SK-N-SH (cell line): Measurements from ENCODE around the gene OR56A1.

Experiments used
- ELF1 ChIP-seq: IDR thresholded peaks from 2 replicates; pipeline ENCODE4 v1.4.0; 2012
- EP300 ChIP-seq, 2 experiments: IDR thresholded peaks; 2 replicates each; pipeline versions ENCODE4 v1.4.0 to v1.6.1; 2012; ENCODE audit warnings: borderline replicate concordance in 1 of 2, low read depth in 1 of 2, low read length in 1 of 2
- MEF2A ChIP-seq: IDR thresholded peaks from 2 replicates; pipeline ENCODE4 v1.4.0; 2012; ENCODE audit warnings: low read depth, borderline replicate concordance
- POLR2AphosphoS5 ChIP-seq: IDR thresholded peaks from 2 replicates; pipeline ENCODE4 v1.6.1; 2012; ENCODE audit warnings: low read depth, low read length
- YY1 ChIP-seq: IDR thresholded peaks from 2 replicates; pipeline ENCODE4 v1.4.0; 2012; ENCODE audit warnings: low read depth, mild to moderate bottlenecking
- TF ChIP-seq, protein P1 (sequence below): fragments of 200-600 bp; sonication (generic); IDR thresholded peaks from 2 replicates; pipeline ENCODE4 v1.6.1; 2017; ENCODE audit warnings: antibody characterized with exemption, mild to moderate bottlenecking, moderate library complexity
- TF ChIP-seq, protein P2 (sequence below): IDR thresholded peaks from 2 replicates; pipeline ENCODE4 v1.4.0; 2012; ENCODE audit warnings: low read depth, borderline replicate concordance
- TF ChIP-seq, protein P3 (sequence below): IDR thresholded peaks from 2 replicates; pipeline ENCODE4 v1.4.0; 2012; ENCODE audit warnings: low read depth

DNA sequence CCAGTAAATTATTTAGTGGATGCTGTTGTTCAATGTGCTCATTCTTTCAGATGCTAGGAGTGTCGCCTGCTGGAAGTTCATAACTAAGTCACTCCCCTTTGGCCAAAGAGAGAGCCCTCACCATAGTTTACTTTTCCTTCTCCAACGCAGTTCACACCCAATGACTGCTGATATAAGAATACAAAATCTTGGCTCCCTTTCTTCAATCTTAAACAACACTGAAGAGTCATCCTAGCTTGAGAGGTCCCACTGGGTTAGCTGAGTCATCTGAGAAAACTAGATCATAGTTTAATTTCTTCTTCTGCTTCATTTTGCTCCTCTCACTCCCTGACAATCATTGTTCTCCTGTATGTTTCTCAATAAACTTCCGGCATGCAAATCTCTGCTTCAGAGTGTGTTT lies 38.4 kb downstream of the OR56A1 start:
- TF ChIP-seq ELF1, result no peak
- TF ChIP-seq, protein P1, sequence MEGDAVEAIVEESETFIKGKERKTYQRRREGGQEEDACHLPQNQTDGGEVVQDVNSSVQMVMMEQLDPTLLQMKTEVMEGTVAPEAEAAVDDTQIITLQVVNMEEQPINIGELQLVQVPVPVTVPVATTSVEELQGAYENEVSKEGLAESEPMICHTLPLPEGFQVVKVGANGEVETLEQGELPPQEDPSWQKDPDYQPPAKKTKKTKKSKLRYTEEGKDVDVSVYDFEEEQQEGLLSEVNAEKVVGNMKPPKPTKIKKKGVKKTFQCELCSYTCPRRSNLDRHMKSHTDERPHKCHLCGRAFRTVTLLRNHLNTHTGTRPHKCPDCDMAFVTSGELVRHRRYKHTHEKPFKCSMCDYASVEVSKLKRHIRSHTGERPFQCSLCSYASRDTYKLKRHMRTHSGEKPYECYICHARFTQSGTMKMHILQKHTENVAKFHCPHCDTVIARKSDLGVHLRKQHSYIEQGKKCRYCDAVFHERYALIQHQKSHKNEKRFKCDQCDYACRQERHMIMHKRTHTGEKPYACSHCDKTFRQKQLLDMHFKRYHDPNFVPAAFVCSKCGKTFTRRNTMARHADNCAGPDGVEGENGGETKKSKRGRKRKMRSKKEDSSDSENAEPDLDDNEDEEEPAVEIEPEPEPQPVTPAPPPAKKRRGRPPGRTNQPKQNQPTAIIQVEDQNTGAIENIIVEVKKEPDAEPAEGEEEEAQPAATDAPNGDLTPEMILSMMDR, result no peak
- TF ChIP-seq, protein P2, sequence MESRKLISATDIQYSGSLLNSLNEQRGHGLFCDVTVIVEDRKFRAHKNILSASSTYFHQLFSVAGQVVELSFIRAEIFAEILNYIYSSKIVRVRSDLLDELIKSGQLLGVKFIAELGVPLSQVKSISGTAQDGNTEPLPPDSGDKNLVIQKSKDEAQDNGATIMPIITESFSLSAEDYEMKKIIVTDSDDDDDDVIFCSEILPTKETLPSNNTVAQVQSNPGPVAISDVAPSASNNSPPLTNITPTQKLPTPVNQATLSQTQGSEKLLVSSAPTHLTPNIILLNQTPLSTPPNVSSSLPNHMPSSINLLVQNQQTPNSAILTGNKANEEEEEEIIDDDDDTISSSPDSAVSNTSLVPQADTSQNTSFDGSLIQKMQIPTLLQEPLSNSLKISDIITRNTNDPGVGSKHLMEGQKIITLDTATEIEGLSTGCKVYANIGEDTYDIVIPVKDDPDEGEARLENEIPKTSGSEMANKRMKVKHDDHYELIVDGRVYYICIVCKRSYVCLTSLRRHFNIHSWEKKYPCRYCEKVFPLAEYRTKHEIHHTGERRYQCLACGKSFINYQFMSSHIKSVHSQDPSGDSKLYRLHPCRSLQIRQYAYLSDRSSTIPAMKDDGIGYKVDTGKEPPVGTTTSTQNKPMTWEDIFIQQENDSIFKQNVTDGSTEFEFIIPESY, result no peak
- TF ChIP-seq POLR2AphosphoS5, result no peak
- TF ChIP-seq MEF2A, result no peak
- TF ChIP-seq, protein P3, sequence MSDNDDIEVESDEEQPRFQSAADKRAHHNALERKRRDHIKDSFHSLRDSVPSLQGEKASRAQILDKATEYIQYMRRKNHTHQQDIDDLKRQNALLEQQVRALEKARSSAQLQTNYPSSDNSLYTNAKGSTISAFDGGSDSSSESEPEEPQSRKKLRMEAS, result no peak
- no peak for TF ChIP-seq EP300 (IDR thresholded peaks at IDR 0.05; ENCODE audit: borderline replicate concordance in 1 of 2, low read depth in 1 of 2, low read length in 1 of 2)
- TF ChIP-seq YY1, result no peak
